Effector CD8-positive, alpha-beta T cell (primary cell): ENCODE results near the gene PYCR2.
"Not testable (repeated sequence)": the region's sequence is repeated elsewhere in the genome, so short reads cannot be mapped to it uniquely, and the experiment has no call there.

Experiments
- DNase-seq: peaks from one replicate; lab custom pipeline; 2025; lab: John Stamatoyannopoulos, UW

PYCR2 gene

DNA sequence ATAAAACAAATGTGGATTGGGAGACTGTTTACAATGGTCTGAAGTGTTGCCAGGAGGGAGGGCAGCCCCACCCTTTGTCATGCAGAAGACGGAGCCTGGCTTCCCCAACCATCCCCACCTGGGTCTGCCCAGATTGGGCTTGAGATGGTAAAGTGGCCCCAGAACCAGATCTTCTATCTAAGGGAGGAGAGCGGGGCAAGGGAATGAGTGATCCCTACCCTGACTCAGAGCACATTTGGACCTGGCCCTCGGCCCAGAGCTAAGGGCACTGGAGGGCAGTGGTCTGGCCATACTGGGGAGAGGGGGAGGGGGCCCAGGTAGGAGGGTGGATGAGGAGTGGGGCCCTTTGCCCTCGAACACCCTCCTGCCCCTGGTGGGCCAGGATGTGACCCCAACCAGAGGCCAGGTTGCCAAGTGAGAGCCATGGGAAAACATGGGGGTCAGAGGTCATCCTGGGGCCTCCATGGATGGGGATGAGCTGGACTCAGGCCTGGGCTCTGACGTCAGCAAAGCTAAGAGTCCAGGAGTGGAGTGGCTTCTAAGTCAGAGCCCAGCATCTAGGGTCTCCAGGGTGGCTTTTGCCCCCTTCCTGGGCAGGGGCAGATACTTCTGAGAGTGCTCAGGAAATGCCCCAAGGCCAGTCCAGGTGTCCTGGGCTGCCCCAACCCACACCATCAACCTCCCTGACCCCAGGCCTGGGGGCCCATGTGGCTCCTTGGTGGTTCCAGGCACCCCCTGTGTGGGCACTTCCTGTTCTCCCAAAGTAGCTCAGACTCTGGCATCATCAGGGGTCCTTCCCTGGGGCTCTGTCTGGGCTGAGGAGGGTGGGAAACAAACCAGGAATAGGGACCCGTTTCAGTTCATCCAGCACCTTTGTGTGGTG is 33.5 kb downstream of the PYCR2 start:
- DNase-seq, result no peak

DNA sequence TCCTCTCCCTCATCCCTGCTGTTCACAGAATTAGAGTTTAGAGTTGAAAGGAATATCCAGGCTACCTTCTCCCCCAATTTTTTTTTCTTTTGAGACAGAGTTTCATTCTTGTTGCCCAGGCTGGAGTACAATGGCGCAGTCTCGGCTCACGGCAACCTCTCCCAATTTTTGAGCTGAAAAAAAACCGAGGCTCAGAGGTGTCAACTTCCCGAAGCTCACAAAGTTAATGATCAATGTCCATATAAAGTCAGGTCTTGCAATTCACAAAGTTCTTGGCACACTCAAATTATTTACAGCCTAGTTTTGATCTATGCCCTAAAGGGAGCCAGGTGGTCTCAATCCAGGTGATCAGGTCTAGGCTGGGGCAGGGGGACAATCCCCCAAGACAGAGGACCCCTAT is 34.3 kb downstream of the PYCR2 start:
- no peak for DNase-seq

DNA sequence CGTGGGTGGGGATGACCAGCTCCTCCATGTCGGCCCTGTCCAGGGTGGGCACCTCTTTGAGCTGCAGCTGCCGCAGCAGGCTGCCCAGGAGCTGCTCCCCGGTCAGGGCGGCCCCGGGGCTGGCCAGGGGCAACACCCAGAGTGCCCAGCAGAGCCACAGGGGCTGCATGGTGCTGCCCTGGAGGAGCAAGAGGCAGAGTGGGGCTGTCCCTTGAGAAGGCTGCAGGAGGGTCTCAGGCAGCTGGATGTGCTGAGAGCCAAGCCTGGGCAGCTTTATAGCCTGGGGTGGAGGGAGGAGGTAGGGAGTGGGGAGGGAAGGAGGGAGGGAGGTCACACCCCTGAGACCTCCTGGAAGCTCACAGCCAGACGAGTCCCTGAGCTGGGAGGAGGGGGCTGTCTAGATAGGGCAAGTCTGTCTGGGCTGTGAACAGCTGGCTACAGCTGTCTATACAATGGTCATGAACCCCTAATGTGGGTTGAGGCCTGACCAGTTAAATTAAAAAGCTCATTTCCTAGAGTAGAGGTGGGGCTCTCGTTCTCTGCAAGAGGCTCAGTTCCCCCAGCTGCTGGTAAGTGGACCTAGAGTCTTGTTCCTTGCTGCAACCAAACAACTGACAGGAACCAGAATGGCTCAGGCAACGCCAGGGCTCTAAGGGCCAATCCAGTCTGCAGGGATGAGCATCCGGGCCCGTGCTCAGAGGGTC is 35.0 kb downstream of the PYCR2 start, which contains the start of gene LEFTY1:
Gene LEFTY1 (minus strand): TSS at position 249 of the 704 bp plus-strand sequence. CDS start 80 bp downstream, at position 169.
- no peak for DNase-seq

DNA sequence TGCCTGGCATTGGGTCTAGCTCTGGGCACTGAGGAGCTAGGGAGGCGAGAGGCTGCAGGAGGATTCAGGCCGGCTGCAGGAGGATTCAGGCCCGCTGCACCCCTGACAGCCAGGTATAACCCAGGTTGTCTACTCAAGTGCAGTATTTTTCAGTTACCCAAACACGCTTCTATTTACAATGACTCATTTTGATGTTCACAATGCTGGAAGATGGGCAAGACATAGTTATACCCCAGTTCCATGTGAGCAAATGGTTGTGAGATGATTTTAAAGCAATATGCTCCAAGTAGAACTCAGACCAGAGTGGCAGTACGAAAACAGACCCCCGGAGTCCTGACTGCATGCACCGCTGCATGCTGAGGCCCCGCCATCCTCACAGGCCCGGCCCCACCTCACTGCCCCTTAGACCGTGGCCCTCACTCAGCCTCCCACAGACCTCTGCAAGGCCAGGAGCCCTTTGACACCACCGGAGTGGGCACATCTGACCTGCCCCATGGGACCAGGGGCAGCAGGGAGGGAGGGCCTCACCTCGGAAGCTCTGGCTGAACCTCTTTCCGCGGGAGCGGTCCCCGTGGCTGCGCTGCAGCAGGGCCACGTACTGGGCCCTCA is 35.7 kb downstream of the PYCR2 start:
- no peak for DNase-seq

DNA sequence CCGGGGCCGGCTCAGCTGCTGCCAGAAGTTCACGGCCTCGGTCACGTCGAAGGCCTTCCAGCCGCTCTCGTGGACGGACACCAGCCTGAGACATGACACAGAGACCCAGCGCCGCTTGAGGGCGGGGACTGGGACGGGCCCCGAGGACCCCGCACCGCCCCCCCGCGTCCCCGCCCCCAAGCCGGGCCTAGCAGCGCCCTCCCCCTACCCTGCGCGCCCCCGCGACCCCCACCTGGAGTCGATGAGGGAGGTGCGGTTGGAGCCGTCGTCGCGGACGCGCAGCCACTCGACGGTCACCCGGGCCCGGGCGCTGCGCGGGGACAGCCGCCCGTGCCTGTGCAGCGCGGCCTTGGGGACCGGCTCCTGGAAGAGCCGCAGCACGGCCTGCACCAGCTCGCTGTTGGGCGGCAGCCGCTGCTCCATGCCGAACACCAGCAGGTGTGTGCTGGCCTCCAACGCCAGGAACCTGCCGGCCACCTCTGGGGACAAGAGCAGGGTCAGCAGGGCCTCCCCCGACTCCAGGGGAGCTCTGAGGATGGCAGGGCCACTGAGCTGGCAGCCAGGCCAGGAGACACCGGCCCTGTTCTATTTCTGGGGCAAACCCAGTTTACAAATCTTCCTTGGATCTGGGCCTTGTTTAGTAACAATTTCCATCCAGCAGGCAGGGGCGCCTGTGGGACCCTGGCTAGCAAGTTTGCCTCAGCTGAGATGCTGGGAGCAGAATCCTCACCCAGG is 36.3 kb downstream of the PYCR2 start:
- not testable (repeated sequence) for DNase-seq

DNA sequence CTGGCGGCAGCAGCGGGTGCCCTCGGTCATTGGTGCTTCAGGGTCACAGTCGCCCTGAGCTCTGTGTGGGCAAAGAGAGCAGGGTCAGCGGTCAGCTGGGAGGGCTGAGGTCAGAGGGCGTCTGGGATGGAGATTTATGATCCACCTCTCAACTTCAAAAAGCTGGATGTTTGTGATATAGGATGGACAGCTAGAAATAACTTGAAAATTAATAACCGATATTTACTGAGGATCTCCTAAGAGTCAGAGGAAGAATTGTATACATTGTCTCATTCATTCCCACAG is 37.1 kb downstream of the PYCR2 start:
- DNase-seq, result no peak

DNA sequence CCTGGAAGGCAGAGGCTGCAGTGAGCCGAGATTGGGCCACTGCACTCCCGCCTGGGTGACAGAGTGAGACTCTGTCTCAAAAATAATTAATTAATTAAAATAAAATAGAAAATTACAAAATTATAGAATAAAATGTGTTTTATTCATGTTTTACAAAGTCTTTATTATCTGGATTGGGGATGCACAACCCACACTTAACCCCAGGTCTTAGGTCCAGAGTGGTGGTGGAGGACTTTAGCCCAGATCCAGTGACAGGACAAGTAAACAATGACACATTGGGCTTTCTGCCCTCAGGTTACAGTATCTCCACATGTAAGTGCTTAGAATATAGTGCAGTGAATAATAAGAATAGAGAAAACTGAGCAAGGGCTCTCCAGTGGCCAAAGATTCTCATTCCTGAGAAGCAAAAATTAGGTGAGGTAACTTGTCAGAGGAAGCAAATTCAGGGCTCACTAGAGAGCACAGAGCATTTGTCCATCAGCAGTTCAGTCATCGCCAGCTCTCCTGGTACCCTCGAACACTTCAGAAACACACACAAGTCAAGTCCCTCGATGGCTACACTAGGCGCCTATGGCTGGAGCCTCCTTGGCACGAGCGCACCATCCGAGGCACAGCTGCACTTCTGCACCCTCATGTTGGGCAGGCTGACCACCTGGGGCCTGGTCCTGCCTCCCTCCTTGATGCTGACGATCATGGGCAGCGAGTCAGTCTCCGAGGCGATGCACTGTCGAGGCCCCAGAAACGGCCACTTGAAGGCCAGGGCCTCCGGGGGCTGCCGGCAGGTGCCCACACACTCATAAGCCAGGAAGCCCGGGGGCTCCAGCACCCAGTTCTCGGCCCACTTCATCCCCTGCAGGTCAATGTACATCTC is 37.7 kb downstream of the PYCR2 start:
- DNase-seq, result no peak

DNA sequence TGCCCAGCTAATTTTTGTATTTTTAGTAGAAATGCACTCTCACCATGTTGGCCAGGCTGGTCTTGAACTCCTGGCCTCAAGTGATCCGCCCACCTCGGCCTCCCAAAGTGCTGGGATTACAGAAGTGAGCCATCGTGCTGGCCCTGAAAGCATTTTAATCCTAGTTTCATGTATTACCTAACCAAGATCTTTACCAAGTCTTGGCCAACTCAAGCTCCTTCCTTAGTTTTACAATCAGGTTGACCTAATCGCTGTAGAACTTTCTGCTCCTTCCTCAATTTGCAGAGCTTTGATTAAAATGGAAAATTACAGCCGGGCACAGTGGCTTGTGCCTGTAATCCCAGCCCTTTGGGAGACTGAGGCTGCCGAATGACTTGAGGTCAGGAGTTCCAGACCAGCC is 38.7 kb downstream of the PYCR2 start:
- no peak for DNase-seq

DNA sequence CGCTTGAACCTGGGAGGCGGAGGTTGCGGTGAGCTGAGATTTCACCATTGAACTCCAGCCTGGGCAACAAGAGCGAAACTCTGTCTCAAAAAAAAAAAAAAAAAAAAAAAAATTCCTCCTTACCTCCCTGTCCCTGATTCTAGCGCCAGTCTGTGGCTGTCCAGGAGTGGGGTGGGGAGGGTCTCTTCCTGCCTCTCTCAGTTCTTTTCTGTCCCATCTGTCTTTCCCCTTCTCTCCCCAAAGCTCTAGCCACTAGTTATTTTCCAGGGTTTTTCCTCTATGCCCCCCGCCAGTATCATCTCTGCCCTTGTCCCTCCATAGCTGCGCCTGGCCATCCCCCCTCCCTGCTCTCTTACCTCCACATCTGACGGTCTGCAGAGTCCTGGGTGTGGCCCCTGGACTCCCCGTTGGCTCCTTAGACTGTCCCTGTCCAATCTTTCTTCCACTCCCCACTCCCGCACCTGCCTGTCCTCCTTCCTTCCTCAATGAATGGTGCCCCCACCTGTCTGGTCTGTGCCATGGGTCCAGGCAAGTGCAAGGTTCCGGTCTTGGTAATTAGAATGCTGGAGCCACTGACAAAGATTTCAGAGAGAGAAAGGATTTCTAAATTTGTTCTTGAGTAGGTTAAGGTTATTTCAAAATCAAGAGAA is 40.3 kb downstream of the PYCR2 start:
- DNase-seq, result no peak

DNA sequence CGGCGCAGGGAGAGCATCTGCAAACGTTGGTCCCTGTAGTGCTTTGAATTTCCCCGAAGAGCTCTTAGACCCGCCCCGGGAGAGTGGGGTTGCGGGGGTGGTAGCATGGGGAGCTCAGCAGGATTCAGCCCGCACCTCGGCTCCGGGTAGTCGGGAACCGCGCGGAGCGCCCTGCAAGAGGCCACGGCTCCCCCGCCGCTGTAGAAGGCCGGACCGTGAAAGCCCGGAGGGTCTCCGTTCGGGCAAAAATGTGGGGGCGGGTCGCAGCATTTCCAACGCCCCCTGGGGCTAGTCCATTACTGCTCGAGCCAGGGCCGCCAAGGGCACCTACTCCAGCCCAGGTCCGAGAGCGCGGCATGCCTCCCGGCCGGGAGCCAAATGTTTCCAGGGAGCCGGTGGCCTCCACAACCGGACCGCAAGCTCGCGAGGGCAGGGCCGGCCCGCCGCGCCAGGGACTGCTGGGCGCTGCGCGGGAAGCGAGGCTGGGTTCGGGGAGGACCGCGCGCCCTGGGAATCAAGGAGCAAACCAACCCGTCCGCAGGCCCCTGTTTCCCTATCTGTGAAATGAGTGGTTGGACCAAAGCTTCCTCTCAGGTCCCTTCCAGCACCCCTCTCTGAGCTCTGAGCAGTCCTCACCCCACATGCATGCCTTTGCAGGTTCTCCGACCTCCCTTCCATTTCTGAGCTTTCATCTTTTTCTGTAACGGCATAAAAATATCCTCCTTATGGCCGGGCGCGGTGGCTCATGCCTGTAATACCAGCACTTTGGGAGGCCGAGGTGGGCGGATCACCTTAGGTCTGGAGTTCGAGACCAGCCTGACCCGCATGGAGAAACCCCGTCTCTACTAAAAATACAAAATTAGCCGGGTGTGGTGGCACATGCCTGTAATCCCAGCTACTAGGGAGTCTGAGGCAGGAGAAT is 41.1 kb downstream of the PYCR2 start:
- peak; percentile 24 for DNase-seq

DNA sequence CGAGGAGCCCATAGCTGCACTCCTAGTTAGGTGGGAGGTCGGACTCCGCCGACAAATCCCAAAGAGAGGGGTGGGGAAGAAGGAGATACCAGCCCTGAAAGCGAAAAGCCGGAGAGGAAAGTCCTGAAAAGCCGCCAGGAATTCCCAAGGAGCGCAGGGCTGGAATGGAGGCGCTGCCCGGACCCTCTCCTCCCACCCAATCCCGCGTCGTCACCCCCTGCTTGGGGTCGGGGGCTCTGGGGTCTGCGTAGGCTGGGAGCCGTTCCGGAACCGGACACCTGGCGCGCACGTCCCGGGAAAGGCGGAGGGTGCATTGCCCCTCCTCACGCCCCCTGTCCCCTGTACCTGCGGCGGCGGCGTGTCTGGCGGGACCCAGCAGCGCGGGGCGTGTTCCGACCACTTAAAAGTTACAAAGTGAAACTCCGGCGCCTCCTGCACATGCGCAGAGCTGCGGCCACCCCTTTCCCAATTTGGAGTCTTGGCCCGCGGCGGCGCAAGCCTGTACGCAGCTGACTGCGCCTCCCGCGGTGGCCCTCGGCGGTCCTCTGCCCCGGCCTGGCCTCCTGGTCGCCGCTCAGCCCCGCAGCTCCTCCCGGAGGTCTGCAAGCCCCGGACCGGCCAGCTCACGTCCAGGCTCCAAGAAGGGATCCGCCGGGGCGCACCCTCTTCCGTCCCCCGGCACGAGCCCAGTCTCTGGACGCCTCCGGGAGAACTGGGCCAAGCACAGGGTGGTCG is 41.9 kb downstream of the PYCR2 start, which contains the start of gene TMEM63A:
Gene TMEM63A (minus strand): TSS at position 422 of the 735 bp plus-strand sequence. CDS start 4,800 bp downstream, outside the sequence.
- peak; percentile 83 for DNase-seq

DNA sequence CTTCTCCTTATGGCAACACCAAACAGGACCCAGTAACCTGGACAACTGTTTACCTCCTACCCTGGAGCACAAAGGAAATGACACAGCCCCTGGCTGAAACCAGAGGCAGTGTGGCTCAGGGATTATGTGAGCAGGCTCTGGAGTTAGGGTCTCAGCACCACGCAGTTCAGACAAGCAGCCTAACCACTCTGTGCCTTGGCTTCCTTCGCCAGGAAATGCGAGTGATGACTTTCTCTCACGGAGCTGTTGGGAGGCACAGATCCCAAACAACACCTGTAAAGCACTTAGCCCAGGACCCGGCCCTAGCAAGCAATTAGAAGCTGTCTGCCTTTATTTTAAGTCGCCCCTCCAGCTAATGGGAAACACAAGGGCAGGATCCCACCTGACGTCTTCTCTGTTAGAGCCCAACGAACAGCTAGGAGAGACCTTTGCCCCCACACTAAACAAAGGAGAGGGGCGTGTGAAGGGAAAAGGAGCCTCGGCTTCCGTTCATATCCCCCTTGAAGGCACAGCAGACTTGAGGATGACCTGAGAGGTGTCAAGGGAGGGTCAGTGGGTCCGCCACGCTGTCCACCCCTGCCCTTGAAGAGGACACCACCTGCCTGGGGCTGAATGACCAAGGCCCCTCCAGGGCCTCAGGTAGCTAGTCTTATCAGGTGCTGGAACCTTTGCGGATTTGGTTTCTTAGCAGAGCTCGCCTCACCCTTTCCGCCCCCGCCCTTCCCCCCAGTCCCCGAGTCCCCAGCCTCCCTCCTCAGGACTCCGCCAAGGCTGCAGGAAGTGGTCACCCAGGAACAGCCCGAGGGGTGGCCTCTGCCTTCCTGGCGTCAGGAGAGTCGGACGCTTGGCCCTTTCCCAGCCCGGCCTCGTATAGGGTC is 42.7 kb downstream of the PYCR2 start:
- no peak for DNase-seq

DNA sequence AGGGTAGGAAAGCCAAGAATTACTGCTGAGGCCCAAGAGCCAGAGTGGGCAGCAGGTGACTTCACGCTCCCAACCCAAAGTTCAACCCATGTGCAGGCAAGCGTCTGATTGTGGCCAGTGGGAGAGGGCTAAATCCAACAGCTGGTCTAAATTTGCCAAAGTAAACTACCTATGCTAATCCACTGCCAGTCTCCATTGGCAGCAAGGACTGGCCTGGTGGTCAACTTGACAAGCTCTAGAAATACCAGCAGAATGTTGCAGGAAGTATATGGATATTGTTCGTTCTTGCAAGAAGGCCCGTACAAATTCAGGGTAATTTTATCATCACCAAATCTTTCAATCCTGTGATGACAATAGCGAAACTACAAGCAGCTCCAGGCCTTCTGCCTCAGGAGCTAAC is 43.4 kb downstream of the PYCR2 start:
- DNase-seq, result no peak

DNA sequence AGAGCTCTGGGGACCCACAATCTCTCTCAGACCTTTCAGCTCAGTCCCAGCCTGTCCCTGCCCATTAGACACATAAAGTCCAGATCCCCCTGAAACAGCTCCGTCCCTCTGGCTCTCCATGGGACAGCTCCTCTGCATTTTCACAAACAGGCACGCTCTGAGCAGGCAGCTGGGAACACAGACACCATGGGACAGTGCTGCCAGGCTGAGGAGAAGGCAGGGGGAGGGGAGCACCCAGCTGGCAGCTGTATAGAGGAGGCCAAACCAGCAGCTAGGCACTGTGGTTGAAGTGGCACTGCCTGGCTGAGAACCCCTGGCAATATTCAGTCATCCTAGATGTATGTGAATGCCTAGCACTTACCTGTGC is 43.8 kb downstream of the PYCR2 start:
- no peak for DNase-seq

DNA sequence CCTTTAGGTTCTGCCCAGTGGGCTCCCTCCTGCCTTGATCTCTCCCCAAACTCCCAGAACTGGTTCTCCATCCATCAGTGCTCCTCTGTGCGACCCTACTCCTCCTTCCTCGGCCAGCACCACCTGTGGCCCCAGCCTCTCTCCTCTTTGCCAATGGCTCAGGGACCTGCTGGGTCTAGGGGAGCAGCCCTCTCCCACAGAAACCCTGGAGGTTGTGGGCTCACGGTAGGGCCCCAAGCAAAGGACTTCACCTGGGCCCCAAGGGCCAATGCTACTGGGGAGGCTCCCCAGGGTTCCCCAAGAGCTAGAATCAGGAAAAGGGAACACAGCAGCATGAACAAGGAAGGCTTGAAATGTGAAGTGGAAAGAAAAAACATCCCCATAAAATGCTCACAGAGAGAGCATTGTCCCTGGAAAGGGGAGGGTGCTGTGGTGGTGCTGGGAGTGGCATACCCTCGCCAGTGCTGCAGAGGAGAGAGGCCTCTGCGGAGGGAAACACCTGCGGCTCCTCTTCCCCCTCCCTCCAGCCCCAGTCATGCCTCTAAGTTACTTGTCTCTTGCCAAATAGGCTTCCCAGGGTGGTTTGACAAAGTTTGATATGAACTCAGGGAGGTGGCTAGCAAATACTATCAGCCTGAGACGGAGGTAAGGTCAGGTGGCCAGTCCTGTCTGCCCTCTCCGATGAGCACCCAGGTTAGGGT is 44.4 kb downstream of the PYCR2 start:
- DNase-seq, result no peak

DNA sequence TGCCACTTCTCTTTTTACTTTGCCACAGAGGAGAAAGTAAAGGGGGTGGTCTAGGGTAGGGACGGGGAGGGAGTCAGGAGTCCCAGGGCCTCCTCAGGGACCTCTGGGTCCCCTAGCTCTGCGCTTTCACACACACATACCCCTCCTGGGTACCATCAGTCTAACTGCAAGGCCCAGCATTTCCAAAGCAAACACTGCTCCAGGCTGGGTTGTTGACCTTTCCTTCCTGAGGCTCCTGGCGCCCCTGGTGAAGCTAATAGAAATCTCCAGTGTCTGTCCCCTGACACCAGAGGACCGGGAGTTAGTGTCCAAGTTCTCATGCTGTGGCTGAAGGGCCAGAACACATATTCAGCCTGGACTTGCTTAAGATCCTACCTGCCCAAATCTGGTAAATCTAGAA is 45.8 kb downstream of the PYCR2 start:
- DNase-seq, result no peak

DNA sequence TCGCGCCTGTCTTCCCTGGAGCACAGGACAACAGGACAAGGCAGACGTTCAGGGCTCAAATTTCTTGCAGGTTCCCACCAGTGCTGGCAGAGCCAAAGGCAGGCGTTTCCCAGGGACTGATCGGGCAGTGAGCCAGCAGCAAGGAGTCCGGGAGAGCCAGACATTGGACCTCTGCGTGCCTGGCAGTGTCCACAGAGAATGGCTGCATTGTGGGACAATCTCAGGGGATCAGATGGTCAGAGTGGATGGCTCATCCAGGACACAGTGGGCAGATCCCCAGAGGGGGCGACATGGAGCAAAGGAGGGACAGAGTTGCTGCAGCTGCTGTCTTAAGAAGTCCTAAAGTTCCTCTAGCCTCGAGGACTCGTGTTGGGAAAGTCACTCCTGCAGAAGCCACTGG is 46.5 kb downstream of the PYCR2 start:
- DNase-seq, result no peak
